DOHH2 (cell line): Measurements from ENCODE around the gene NUP93.

Experiments used
- EZH2phosphoT487 ChIP-seq: fragments of 200-600 bp; sonication (generic); IDR thresholded peaks from 2 replicates; pipeline ENCODE4 v1.6.1; 2017; ENCODE audit warnings: borderline replicate concordance, mild to moderate bottlenecking, antibody characterized with exemption, low read length, moderate library complexity, mixed read lengths
- TF ChIP-seq, protein P1 (sequence below): fragments of 200-600 bp; sonication (generic); IDR thresholded peaks from one replicate; pipeline ENCODE4 v1.5.1; 2014; ENCODE audit warnings: antibody characterized with exemption, mild to moderate bottlenecking, low read depth, low read length; ENCODE audit not compliant: poor library complexity, severe bottlenecking

DNA sequence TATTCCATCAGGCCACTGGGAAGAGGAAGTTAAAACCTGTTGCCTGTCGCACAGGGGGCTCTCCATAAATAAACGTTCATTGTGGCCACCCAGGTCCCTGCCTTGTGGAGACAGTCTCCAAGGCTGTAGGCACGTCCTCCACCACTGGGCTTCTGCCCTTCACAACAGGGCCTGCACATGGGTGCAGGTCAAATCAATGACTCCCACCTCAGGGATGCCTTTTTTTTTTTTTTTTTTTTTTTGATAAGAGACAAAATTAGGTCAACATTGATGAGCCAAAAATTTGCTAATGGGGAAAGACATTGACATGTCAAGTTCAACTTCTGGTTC, 122.4 kb downstream of the NUP93 start:
- TF ChIP-seq, protein P1, sequence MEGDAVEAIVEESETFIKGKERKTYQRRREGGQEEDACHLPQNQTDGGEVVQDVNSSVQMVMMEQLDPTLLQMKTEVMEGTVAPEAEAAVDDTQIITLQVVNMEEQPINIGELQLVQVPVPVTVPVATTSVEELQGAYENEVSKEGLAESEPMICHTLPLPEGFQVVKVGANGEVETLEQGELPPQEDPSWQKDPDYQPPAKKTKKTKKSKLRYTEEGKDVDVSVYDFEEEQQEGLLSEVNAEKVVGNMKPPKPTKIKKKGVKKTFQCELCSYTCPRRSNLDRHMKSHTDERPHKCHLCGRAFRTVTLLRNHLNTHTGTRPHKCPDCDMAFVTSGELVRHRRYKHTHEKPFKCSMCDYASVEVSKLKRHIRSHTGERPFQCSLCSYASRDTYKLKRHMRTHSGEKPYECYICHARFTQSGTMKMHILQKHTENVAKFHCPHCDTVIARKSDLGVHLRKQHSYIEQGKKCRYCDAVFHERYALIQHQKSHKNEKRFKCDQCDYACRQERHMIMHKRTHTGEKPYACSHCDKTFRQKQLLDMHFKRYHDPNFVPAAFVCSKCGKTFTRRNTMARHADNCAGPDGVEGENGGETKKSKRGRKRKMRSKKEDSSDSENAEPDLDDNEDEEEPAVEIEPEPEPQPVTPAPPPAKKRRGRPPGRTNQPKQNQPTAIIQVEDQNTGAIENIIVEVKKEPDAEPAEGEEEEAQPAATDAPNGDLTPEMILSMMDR: no peak
- TF ChIP-seq EZH2phosphoT487: no peak
